Caco-2 (cell line): ENCODE measurements around the gene ARHGEF10L. TPM values are rescaled to one million over a fixed set of nuclear protein-coding genes. Genes with fewer than 3 reads are reported as not detected.
A peak's percentile ranks its signal among the peaks of the same experiment; 100 is the strongest.

Source experiments
- BruUV-seq: library from RNA; stranded (reverse); fragments of 400-500 nt; replicated peaks from 2 replicates; lab custom pipeline; 2021; lab: Mats Ljungman, UMichigan
- CTCF ChIA-PET: fragments of 300-600 bp; sonication (Branson Sonifier 250); formaldehyde crosslinking; loops from one replicate; lab custom pipeline; 2022; ENCODE audit warnings: antibody characterized with exemption; lab: Charles Lee
- POLR2A ChIA-PET: fragments of 300-600 bp; sonication (Branson Sonifier 250); formaldehyde crosslinking; loops from one replicate; lab custom pipeline; 2022; ENCODE audit warnings: antibody characterized with exemption; lab: Charles Lee
- DNase-seq, 2 experiments: peaks; one replicate each; pipeline versions ENCODE4 v3.0.0 to v3.0.0-alpha.2; 2020 to 2022
- H3K27me3 ChIP-seq: replicated peaks from 2 replicates; pipeline ENCODE4 v1.6.0; 2011; ENCODE audit warnings: low read length; ENCODE audit not compliant: control insufficient read depth, insufficient read depth
- H3K36me3 ChIP-seq: 2 replicates; pipeline ENCODE4 v1.5.1; 2011; ENCODE audit warnings: low read length; ENCODE audit not compliant: control insufficient read depth, insufficient read depth
- H3K4me1 ChIP-seq: fragments of 250-450 bp; sonication (Bioruptor Pico); 2 replicates; pipeline ENCODE4 v1.5.1; 2020; ENCODE audit warnings: mild to moderate bottlenecking
- H3K4me3 ChIP-seq: 2 replicates; pipeline ENCODE4 v1.5.1; 2011; ENCODE audit warnings: low read depth, mild to moderate bottlenecking, control low read depth, low read length
- H3K9me3 ChIP-seq: fragments of 250-450 bp; sonication (Bioruptor Pico); 2 replicates; pipeline ENCODE4 v1.5.1; 2020; ENCODE audit warnings: mild to moderate bottlenecking, moderate library complexity
- H3K27ac Mint-ChIP-seq: one replicate; pipeline ENCODE4 v1.8.0; 2022; ENCODE audit warnings: mixed read lengths; ENCODE audit not compliant: unreplicated experiment
- H3K27me3 Mint-ChIP-seq: one replicate; pipeline ENCODE4 v1.8.0; 2022; ENCODE audit warnings: mixed read lengths; ENCODE audit not compliant: insufficient read depth, unreplicated experiment
- H3K36me3 Mint-ChIP-seq: one replicate; pipeline ENCODE4 v1.8.0; 2022; ENCODE audit warnings: mild to moderate bottlenecking, mixed read lengths; ENCODE audit not compliant: insufficient read depth, unreplicated experiment
- H3K4me1 Mint-ChIP-seq: one replicate; pipeline ENCODE4 v1.8.0; 2022; ENCODE audit warnings: low read depth, mixed read lengths; ENCODE audit not compliant: unreplicated experiment
- H3K4me3 Mint-ChIP-seq: one replicate; pipeline ENCODE4 v1.8.0; 2022; ENCODE audit warnings: mild to moderate bottlenecking, moderate library complexity, mixed read lengths; ENCODE audit not compliant: unreplicated experiment
- H3K9me3 Mint-ChIP-seq: one replicate; pipeline ENCODE4 v1.8.0; 2022; ENCODE audit warnings: mixed read lengths; ENCODE audit not compliant: unreplicated experiment
- CTCF ChIP-seq, 2 experiments: fragments of 200-600 bp in 1 of 2; IDR thresholded peaks; 1 replicate in 1 of 2; 2 replicates in 1 of 2; pipeline versions ENCODE4 v1.5.1 to v1.8.0; 2011 to 2022; ENCODE audit warnings: antibody characterized with exemption in 1 of 2, control low read depth in 1 of 2, inconsistent platforms in 1 of 2, low read depth in 1 of 2, low read length in 1 of 2, mild to moderate bottlenecking in 1 of 2, moderate library complexity in 1 of 2; ENCODE audit not compliant: insufficient read depth in 1 of 2, severe bottlenecking in 1 of 2, unreplicated experiment in 1 of 2
- intact Hi-C: fragments of 100-400 bp; cut with micrococcal nuclease; formaldehyde crosslinking; loops from one replicate; pipeline ENCODE4 v1.10.0; 2022; ENCODE audit not compliant: unreplicated experiment
- total RNA-seq: library from RNA; stranded (reverse); gene quantifications from 2 replicates; pipeline ENCODE4 v1.2.3, GENCODE V29; 2022

ARHGEF10L gene
- total RNA-seq, 1 experiment from 2014 or later, result 31.3 TPM

- CTCF ChIA-PET, result interaction anchor here (0.6 to 4.7 kb wide), 12 partner anchors 12 to 1728 kb away, joined by 3 to 76 read pairs (median 4); no protein-coding TSS in a partner anchor
- no peak overlapping the region for H3K4me3 ChIP-seq
- no peaks in the 10 kb centered on the region for H3K36me3 Mint-ChIP-seq
Measured at GRCh38 chr1:17574516-17574915, 35.0 kb downstream of the ARHGEF10L start.

GRCh38 chr1:17575797-17576518, 36.5 kb downstream of the ARHGEF10L start:
- H3K27me3 Mint-ChIP-seq, result no peaks in the 10 kb centered on the region
- no peak for TF ChIP-seq CTCF (IDR thresholded peaks at IDR 0.05; ENCODE audit: insufficient read depth in 1 of 2, low read depth in 1 of 2, low read length in 1 of 2, severe bottlenecking in 1 of 2, unreplicated experiment in 1 of 2)

More at GRCh38 chr1:17574516-17574915, 35.0 kb downstream of the ARHGEF10L start:
- peak; percentile 49 to 59 for DNase-seq
- no TSS peak for BruUV-seq
- peak; percentile 37 to 51 for TF ChIP-seq CTCF (IDR thresholded peaks at IDR 0.05; ENCODE audit: insufficient read depth in 1 of 2, low read depth in 1 of 2, low read length in 1 of 2, severe bottlenecking in 1 of 2, unreplicated experiment in 1 of 2)
- POLR2A ChIA-PET, result interaction anchor here (1.0 to 1.7 kb wide), 2 partner anchors 13 to 23 kb away, joined by 7 to 9 read pairs; no protein-coding TSS in a partner anchor
- peaks cover 34% of the 10 kb centered on the region for H3K4me1 ChIP-seq
- H3K4me3 Mint-ChIP-seq, result no peak overlapping the region
- peak overlapping the region; percentile 65 for H3K27ac Mint-ChIP-seq
- no peaks in the 10 kb centered on the region for H3K27me3 Mint-ChIP-seq
- no peaks in the 10 kb centered on the region for H3K27me3 ChIP-seq
- intact Hi-C loops, result loop anchor here (1.0 to 2.0 kb wide), 2 partner anchors 32 to 80 kb away; no protein-coding TSS in a partner anchor
- H3K9me3 Mint-ChIP-seq, result no peaks in the 10 kb centered on the region
- no peaks in the 10 kb centered on the region for H3K9me3 ChIP-seq
- H3K36me3 ChIP-seq, result no peaks in the 10 kb centered on the region; the same call in 1 of the 2 replicates
- H3K4me1 Mint-ChIP-seq, result peaks cover 21% of the 10 kb centered on the region

GRCh38 chr1:17576519-17576853, 37.0 kb downstream of the ARHGEF10L start:
- DNase-seq, result no peak
- Histone ChIP-seq H3K9me3 (no peaks in the 10 kb centered on the region), H3K36me3 (no peaks in the 10 kb centered on the region; the same call in 1 of the 2 replicates), H3K27me3 (no peaks in the 10 kb centered on the region), H3K4me1 (peaks cover 46% of the 10 kb centered on the region), H3K4me3 (no peak overlapping the region)
- no peaks in the 10 kb centered on the region for H3K36me3 Mint-ChIP-seq
- ChIA-PET CTCF (interaction anchor here (0.6 to 4.7 kb wide), 3 partner anchors 10 to 30 kb away, joined by 3 to 76 read pairs (median 3); no protein-coding TSS in a partner anchor), POLR2A (interaction anchor here (0.9 kb wide), 1 partner anchor 21 kb away, joined by 4 read pairs; no protein-coding TSS in a partner anchor)
- H3K4me1 Mint-ChIP-seq, result peaks cover 25% of the 10 kb centered on the region
- H3K27ac Mint-ChIP-seq, result no peak overlapping the region
- intact Hi-C loops, result no loop called here
- BruUV-seq, result no TSS peak
- TF ChIP-seq CTCF (IDR thresholded peaks at IDR 0.05; ENCODE audit: insufficient read depth in 1 of 2, low read depth in 1 of 2, low read length in 1 of 2, severe bottlenecking in 1 of 2, unreplicated experiment in 1 of 2), result no peak
- no peaks in the 10 kb centered on the region for H3K9me3 Mint-ChIP-seq
- H3K27me3 Mint-ChIP-seq, result no peaks in the 10 kb centered on the region
- H3K4me3 Mint-ChIP-seq, result no peak overlapping the region

More at GRCh38 chr1:17575797-17576518, 36.5 kb downstream of the ARHGEF10L start:
- POLR2A ChIA-PET, result interaction anchor here (0.9 to 1.7 kb wide), 2 partner anchors 21 kb away, joined by 4 to 9 read pairs; no protein-coding TSS in a partner anchor
- DNase-seq, result peak in 1 of 2 experiments; percentile 22
- Histone ChIP-seq H3K36me3 (no peaks in the 10 kb centered on the region; the same call in 1 of the 2 replicates), H3K9me3 (no peaks in the 10 kb centered on the region), H3K27me3 (no peaks in the 10 kb centered on the region), H3K4me1 (peaks cover 42% of the 10 kb centered on the region), H3K4me3 (no peak overlapping the region)
- peaks cover 25% of the 10 kb centered on the region for H3K4me1 Mint-ChIP-seq
- peak overlapping the region; percentile 65 for H3K27ac Mint-ChIP-seq
- CTCF ChIA-PET, result interaction anchor here (0.6 to 4.7 kb wide), 6 partner anchors 10 to 51 kb away, joined by 3 to 76 read pairs (median 16); no protein-coding TSS in a partner anchor
- H3K36me3 Mint-ChIP-seq, result no peaks in the 10 kb centered on the region
- no TSS peak for BruUV-seq
- H3K4me3 Mint-ChIP-seq, result no peak overlapping the region
- intact Hi-C loops, result loop anchor here (2.0 kb wide), 1 partner anchor 81 kb away; no protein-coding TSS in a partner anchor
- H3K9me3 Mint-ChIP-seq, result no peaks in the 10 kb centered on the region
